Caco-2 (cell line): ENCODE measurements around the gene IGFBP2. TPM values are rescaled to one million over a fixed set of nuclear protein-coding genes. Genes with fewer than 3 reads are reported as not detected.

Experiments
- BruUV-seq: library from RNA; stranded (reverse); fragments of 400-500 nt; replicated peaks from 2 replicates; lab custom pipeline; 2021; lab: Mats Ljungman, UMichigan
- CTCF ChIA-PET: fragments of 300-600 bp; sonication (Branson Sonifier 250); formaldehyde crosslinking; loops from one replicate; lab custom pipeline; 2022; ENCODE audit warnings: antibody characterized with exemption; lab: Charles Lee
- POLR2A ChIA-PET: fragments of 300-600 bp; sonication (Branson Sonifier 250); formaldehyde crosslinking; loops from one replicate; lab custom pipeline; 2022; ENCODE audit warnings: antibody characterized with exemption; lab: Charles Lee
- DNase-seq, 2 experiments: peaks; one replicate each; pipeline versions ENCODE4 v3.0.0 to v3.0.0-alpha.2; 2020 to 2022
- H3K27me3 ChIP-seq: replicated peaks from 2 replicates; pipeline ENCODE4 v1.6.0; 2011; ENCODE audit warnings: low read length; ENCODE audit not compliant: control insufficient read depth, insufficient read depth
- H3K36me3 ChIP-seq: 2 replicates; pipeline ENCODE4 v1.5.1; 2011; ENCODE audit warnings: low read length; ENCODE audit not compliant: control insufficient read depth, insufficient read depth
- H3K4me1 ChIP-seq: fragments of 250-450 bp; sonication (Bioruptor Pico); 2 replicates; pipeline ENCODE4 v1.5.1; 2020; ENCODE audit warnings: mild to moderate bottlenecking
- H3K4me3 ChIP-seq: 2 replicates; pipeline ENCODE4 v1.5.1; 2011; ENCODE audit warnings: low read depth, mild to moderate bottlenecking, control low read depth, low read length
- H3K9me3 ChIP-seq: fragments of 250-450 bp; sonication (Bioruptor Pico); 2 replicates; pipeline ENCODE4 v1.5.1; 2020; ENCODE audit warnings: mild to moderate bottlenecking, moderate library complexity
- H3K27ac Mint-ChIP-seq: one replicate; pipeline ENCODE4 v1.8.0; 2022; ENCODE audit warnings: mixed read lengths; ENCODE audit not compliant: unreplicated experiment
- H3K27me3 Mint-ChIP-seq: one replicate; pipeline ENCODE4 v1.8.0; 2022; ENCODE audit warnings: mixed read lengths; ENCODE audit not compliant: insufficient read depth, unreplicated experiment
- H3K36me3 Mint-ChIP-seq: one replicate; pipeline ENCODE4 v1.8.0; 2022; ENCODE audit warnings: mild to moderate bottlenecking, mixed read lengths; ENCODE audit not compliant: insufficient read depth, unreplicated experiment
- H3K4me1 Mint-ChIP-seq: one replicate; pipeline ENCODE4 v1.8.0; 2022; ENCODE audit warnings: low read depth, mixed read lengths; ENCODE audit not compliant: unreplicated experiment
- H3K4me3 Mint-ChIP-seq: one replicate; pipeline ENCODE4 v1.8.0; 2022; ENCODE audit warnings: mild to moderate bottlenecking, moderate library complexity, mixed read lengths; ENCODE audit not compliant: unreplicated experiment
- H3K9me3 Mint-ChIP-seq: one replicate; pipeline ENCODE4 v1.8.0; 2022; ENCODE audit warnings: mixed read lengths; ENCODE audit not compliant: unreplicated experiment
- CTCF ChIP-seq, 2 experiments: fragments of 200-600 bp in 1 of 2; IDR thresholded peaks; 1 replicate in 1 of 2; 2 replicates in 1 of 2; pipeline versions ENCODE4 v1.5.1 to v1.8.0; 2011 to 2022; ENCODE audit warnings: antibody characterized with exemption in 1 of 2, control low read depth in 1 of 2, inconsistent platforms in 1 of 2, low read depth in 1 of 2, low read length in 1 of 2, mild to moderate bottlenecking in 1 of 2, moderate library complexity in 1 of 2; ENCODE audit not compliant: insufficient read depth in 1 of 2, severe bottlenecking in 1 of 2, unreplicated experiment in 1 of 2
- intact Hi-C: fragments of 100-400 bp; cut with micrococcal nuclease; formaldehyde crosslinking; loops from one replicate; pipeline ENCODE4 v1.10.0; 2022; ENCODE audit not compliant: unreplicated experiment
- total RNA-seq: library from RNA; stranded (reverse); gene quantifications from 2 replicates; pipeline ENCODE4 v1.2.3, GENCODE V29; 2022

IGFBP2 gene
- total RNA-seq, 1 experiment from 2014 or later: 6.6 TPM

DNA sequence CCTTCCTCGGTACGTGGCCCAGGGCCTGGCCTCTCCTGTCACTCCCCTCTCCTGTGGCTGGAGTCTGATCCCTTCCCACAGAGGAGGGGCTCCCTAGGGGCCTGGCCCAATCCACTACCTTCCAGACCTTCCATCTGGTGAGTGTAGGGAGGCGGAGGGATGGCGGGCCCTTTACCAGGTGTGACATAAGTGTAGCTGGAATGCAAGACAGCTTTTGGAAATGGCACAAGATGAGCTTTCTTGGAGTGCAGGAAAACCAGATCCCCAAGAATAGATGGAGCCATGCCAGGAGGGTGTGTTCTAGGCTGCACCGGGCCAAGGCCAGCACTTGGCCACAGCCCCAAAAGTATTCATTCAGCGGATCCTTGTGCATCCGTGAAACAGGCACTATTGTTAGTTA is 32.0 kb downstream of the IGFBP2 start:
- H3K4me1 ChIP-seq: no peaks in the 10 kb centered on the region
- no peak for TF ChIP-seq CTCF (IDR thresholded peaks at IDR 0.05; ENCODE audit: insufficient read depth in 1 of 2, low read depth in 1 of 2, low read length in 1 of 2, severe bottlenecking in 1 of 2, unreplicated experiment in 1 of 2)
- BruUV-seq: no TSS peak
- H3K4me3 ChIP-seq: no peak overlapping the region
- peaks cover 23% of the 10 kb centered on the region for H3K27me3 Mint-ChIP-seq
- H3K4me3 Mint-ChIP-seq: no peak overlapping the region
- H3K27me3 ChIP-seq: no peaks in the 10 kb centered on the region
- ChIA-PET CTCF (interaction anchor here (0.6 to 4.5 kb wide), 3 partner anchors 15 to 985 kb away, joined by 3 to 70 read pairs (median 3); no protein-coding TSS in a partner anchor), POLR2A (no interaction called here)
- DNase-seq: no peak
- no peaks in the 10 kb centered on the region for H3K9me3 Mint-ChIP-seq
- intact Hi-C loops: loop anchor here (10.0 kb wide), 1 partner anchor 250 kb away; the partner anchor contains the start of gene SMARCAL1
- no peaks in the 10 kb centered on the region for H3K4me1 Mint-ChIP-seq
- H3K36me3 Mint-ChIP-seq: peaks cover 5% of the 10 kb centered on the region
- H3K27ac Mint-ChIP-seq: no peak overlapping the region
- no peaks in the 10 kb centered on the region for H3K9me3 ChIP-seq
- no peaks in the 10 kb centered on the region for H3K36me3 ChIP-seq

DNA sequence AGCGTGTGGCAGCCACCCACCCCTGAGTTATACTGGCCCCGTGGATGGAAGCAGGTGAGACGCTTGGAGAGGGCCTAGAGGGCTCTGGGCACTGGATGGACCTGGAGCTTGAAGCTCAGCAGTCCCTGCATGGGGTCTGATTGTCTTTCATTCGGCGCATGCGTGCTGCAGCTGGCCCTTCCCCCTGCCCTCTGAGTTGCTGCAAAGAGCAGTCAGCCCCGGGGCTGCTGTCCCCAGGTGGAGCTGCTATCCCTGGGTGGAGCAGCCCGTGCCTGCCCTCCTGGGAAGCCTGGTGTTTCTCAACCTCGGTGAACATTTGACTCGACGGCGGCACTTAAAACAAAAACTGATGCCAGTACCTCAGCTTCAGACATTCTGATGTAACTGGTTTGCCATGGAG is 32.5 kb downstream of the IGFBP2 start:
- Mint-ChIP-seq H3K27me3 (peaks cover 25% of the 10 kb centered on the region), H3K36me3 (peaks cover 5% of the 10 kb centered on the region), H3K9me3 (no peaks in the 10 kb centered on the region), H3K27ac (no peak overlapping the region), H3K4me1 (no peaks in the 10 kb centered on the region), H3K4me3 (no peak overlapping the region)
- CTCF ChIA-PET: interaction anchor here (0.7 to 4.5 kb wide), 4 partner anchors 16 to 167 kb away, joined by 3 to 70 read pairs (median 4); partner anchors contain the start of gene RPL37A
- no peak for TF ChIP-seq CTCF (IDR thresholded peaks at IDR 0.05; ENCODE audit: insufficient read depth in 1 of 2, low read depth in 1 of 2, low read length in 1 of 2, severe bottlenecking in 1 of 2, unreplicated experiment in 1 of 2)
- H3K36me3 ChIP-seq: no peaks in the 10 kb centered on the region
- peak in 1 of 2 experiments; percentile 49 for DNase-seq
- no peaks in the 10 kb centered on the region for H3K27me3 ChIP-seq
- no peaks in the 10 kb centered on the region for H3K9me3 ChIP-seq
- no TSS peak for BruUV-seq
- POLR2A ChIA-PET: no interaction called here
- intact Hi-C loops: loop anchor here (1.0 to 10.0 kb wide), 2 partner anchors 146 to 251 kb away; partner anchors contain the start of gene SMARCAL1
- H3K4me3 ChIP-seq: no peak overlapping the region
- H3K4me1 ChIP-seq: no peaks in the 10 kb centered on the region

DNA sequence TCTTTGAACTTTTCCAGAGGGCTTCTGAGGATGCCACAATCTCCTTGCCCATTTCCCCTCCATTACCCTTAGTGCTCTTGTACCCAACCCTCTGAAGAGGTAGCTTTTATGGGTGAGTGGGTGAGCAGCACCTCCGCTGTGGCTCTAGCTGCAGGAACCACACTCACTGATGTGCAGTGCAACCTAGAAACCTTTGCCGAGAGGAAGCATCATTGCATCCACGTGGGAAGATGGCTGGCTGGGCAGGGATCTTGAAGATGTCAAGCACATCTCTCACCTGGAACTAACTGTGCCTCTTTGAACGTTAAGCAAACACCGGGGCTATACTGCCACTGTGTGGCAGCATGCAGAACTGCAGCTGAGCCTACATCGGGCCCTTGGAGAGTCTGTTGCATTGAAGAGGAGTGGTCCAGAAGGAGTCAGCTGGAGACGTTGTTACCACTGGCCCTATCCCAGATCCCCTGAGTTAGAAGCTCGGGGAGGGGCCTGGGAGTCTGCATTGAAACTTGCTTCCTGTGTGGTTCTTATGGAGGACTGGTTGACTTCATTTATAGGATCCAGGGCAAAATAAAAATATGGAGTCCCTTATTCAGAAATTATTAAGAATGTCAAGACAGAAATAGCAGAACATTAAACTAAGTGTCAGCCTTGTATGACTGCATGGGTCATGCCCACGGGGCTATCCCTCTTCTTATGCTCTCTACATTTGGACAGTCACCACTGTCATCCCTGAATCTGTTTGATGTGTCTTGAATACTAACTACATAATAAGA is 33.4 kb downstream of the IGFBP2 start:
- no peak overlapping the region for H3K27ac Mint-ChIP-seq
- no TSS peak for BruUV-seq
- Histone ChIP-seq H3K27me3 (no peaks in the 10 kb centered on the region), H3K4me1 (no peaks in the 10 kb centered on the region), H3K9me3 (no peaks in the 10 kb centered on the region), H3K36me3 (no peaks in the 10 kb centered on the region), H3K4me3 (no peak overlapping the region)
- CTCF ChIA-PET: interaction anchor here (0.5 to 4.5 kb wide), 7 partner anchors 19 to 321 kb away, joined by 3 to 70 read pairs (median 5); partner anchors contain the start of gene RPL37A
- no peak overlapping the region for H3K4me3 Mint-ChIP-seq
- peaks cover 5% of the 10 kb centered on the region for H3K36me3 Mint-ChIP-seq
- H3K9me3 Mint-ChIP-seq: no peaks in the 10 kb centered on the region
- intact Hi-C loops: loop anchor here (1.0 to 10.0 kb wide), 2 partner anchors 147 to 252 kb away; partner anchors contain the start of gene SMARCAL1
- peak; percentile 95 to 97 for TF ChIP-seq CTCF (IDR thresholded peaks at IDR 0.05; ENCODE audit: insufficient read depth in 1 of 2, low read depth in 1 of 2, low read length in 1 of 2, severe bottlenecking in 1 of 2, unreplicated experiment in 1 of 2)
- peak; percentile 73 to 85 for DNase-seq
- H3K4me1 Mint-ChIP-seq: no peaks in the 10 kb centered on the region
- POLR2A ChIA-PET: no interaction called here
- H3K27me3 Mint-ChIP-seq: peaks cover 30% of the 10 kb centered on the region
